Measurements from ENCODE around the gene TMEM185B. TPM values are rescaled to one million over a fixed set of nuclear protein-coding genes. Genes with fewer than 3 reads are reported as not detected.

Gene TMEM185B
- total and polyA plus RNA-seq, 3 experiments from 2014 or later: 22.9 to 33.5 (median 32.3) TPM

GRCh38 chr2:120209427-120210269 is 13.6 kb downstream of the TMEM185B start:
- POLR2A ChIA-PET: no interaction called here
- H3K9me3 Mint-ChIP-seq: no peaks in the 10 kb centered on the region
- no peaks in the 10 kb centered on the region for H3K36me3 ChIP-seq (ENCODE audit: insufficient read depth, low read length)
- peak overlapping the region in 7 of 8 donors; percentile 43 to 77 (median 64) for H3K27ac Mint-ChIP-seq
- DNase-seq: no peak
- no peaks in the 10 kb centered on the region for H3K9me3 ChIP-seq (ENCODE audit: low read length)
- H3K36me3 Mint-ChIP-seq: no peaks in the 10 kb centered on the region
- H3K27ac ChIP-seq (ENCODE audit: low read depth, low read length): no peak overlapping the region
- H3K4me3 Mint-ChIP-seq: peak overlapping the region in 5 of 7 donors; percentile 3 to 79 (median 33)
- no peak overlapping the region for H3K4me3 ChIP-seq (ENCODE audit: low read length)
- no peaks in the 10 kb centered on the region for H3K27me3 Mint-ChIP-seq
- H3K4me1 ChIP-seq (ENCODE audit: insufficient read depth, low read length): peaks cover 11% of the 10 kb centered on the region
- H3K27me3 ChIP-seq (ENCODE audit: insufficient read depth, low read length, poor library complexity, severe bottlenecking): no peaks in the 10 kb centered on the region
- H3K4me1 Mint-ChIP-seq: peaks cover 0 to 11% (median 0%) of the 10 kb centered on the region in 3 donors
- CTCF ChIA-PET: interaction anchor here (1.1 to 1.5 kb wide), 3 partner anchors 25 to 103 kb away, joined by 3 to 7 read pairs (median 4); no protein-coding TSS in a partner anchor

GRCh38 chr2:120208381-120209353 is 14.5 kb downstream of the TMEM185B start:
- no peaks in the 10 kb centered on the region for H3K9me3 ChIP-seq (ENCODE audit: low read length)
- H3K4me1 ChIP-seq (ENCODE audit: insufficient read depth, low read length): peaks cover 11% of the 10 kb centered on the region
- no peaks in the 10 kb centered on the region for H3K36me3 ChIP-seq (ENCODE audit: insufficient read depth, low read length)
- H3K27me3 Mint-ChIP-seq: no peaks in the 10 kb centered on the region
- H3K4me1 Mint-ChIP-seq: peaks cover 0 to 11% (median 0%) of the 10 kb centered on the region in 3 donors
- ChIA-PET POLR2A (no interaction called here), CTCF (interaction anchor here (1.2 to 1.6 kb wide), 2 partner anchors 100 to 105 kb away, joined by 3 to 7 read pairs; no protein-coding TSS in a partner anchor)
- H3K27me3 ChIP-seq (ENCODE audit: insufficient read depth, low read length, poor library complexity, severe bottlenecking): no peaks in the 10 kb centered on the region
- H3K4me3 ChIP-seq (ENCODE audit: low read length): no peak overlapping the region
- no peak overlapping the region for H3K27ac ChIP-seq (ENCODE audit: low read depth, low read length)
- H3K9me3 Mint-ChIP-seq: no peaks in the 10 kb centered on the region
- DNase-seq: no peak
- H3K4me3 Mint-ChIP-seq: no peak overlapping the region
- no peaks in the 10 kb centered on the region for H3K36me3 Mint-ChIP-seq
- peak overlapping the region in 3 of 8 donors; percentile 38 to 67 (median 58) for H3K27ac Mint-ChIP-seq

GRCh38 chr2:120206022-120206581 is 17.1 kb downstream of the TMEM185B start:
- Histone ChIP-seq H3K27ac (ENCODE audit: low read depth, low read length) (no peak overlapping the region), H3K36me3 (ENCODE audit: insufficient read depth, low read length) (no peaks in the 10 kb centered on the region), H3K27me3 (ENCODE audit: insufficient read depth, low read length, poor library complexity, severe bottlenecking) (no peaks in the 10 kb centered on the region), H3K9me3 (ENCODE audit: low read length) (no peaks in the 10 kb centered on the region), H3K4me1 (ENCODE audit: insufficient read depth, low read length) (peaks cover 11% of the 10 kb centered on the region), H3K4me3 (ENCODE audit: low read length) (no peak overlapping the region)
- ChIA-PET CTCF (interaction anchor here (0.6 to 1.2 kb wide), 2 partner anchors 11 to 108 kb away, joined by 3 to 7 read pairs; no protein-coding TSS in a partner anchor), POLR2A (no interaction called here)
- Mint-ChIP-seq H3K27me3 (no peaks in the 10 kb centered on the region), H3K4me1 (peaks cover 0 to 11% (median 0%) of the 10 kb centered on the region in 3 donors), H3K4me3 (no peak overlapping the region), H3K36me3 (no peaks in the 10 kb centered on the region), H3K27ac (peak overlapping the region in 1 of 8 donors; percentile 68), H3K9me3 (no peaks in the 10 kb centered on the region)
- DNase-seq: no peak

DNA sequence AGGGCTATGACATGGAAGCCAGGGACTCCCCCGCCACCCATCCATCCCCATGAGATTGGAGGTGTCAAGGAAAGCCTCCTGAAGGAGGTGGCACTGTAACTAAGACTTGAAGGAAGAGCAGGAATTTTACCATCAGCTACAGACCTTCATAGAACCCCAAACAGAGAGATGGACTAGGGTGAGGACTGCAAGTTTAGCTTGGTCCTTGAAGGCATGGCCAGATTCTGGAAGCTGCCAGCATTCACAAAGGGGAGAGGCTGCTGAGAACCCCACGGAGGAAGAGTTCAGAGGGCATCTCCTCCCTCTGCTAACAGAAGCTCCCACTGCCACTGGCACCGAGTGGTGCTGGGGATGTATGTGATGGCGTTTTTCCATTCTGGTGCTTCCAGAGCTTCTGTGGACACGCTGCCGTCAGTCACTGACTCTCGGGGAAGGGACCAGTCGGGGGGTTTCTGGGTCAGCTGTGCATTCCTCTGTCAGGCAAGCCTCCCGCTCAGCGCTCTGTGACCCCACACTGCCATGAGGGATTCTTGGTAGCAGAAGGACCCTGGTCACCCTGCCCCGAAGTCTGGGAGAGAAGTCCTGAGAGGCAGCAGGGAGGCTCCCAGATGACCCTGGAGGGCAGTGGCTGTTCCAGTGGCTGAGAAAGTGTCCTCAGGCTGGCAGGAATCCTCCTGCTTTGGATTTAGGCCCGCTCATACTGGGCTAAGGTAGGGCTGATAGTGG is 18.1 kb downstream of the TMEM185B start:
- Histone ChIP-seq H3K36me3 (ENCODE audit: insufficient read depth, low read length) (no peaks in the 10 kb centered on the region), H3K27ac (ENCODE audit: low read depth, low read length) (no peak overlapping the region), H3K4me1 (ENCODE audit: insufficient read depth, low read length) (peaks cover 4% of the 10 kb centered on the region), H3K9me3 (ENCODE audit: low read length) (no peaks in the 10 kb centered on the region), H3K4me3 (ENCODE audit: low read length) (no peak overlapping the region), H3K27me3 (ENCODE audit: insufficient read depth, low read length, poor library complexity, severe bottlenecking) (no peaks in the 10 kb centered on the region)
- Mint-ChIP-seq H3K36me3 (peaks cover 0 to 2% (median 0%) of the 10 kb centered on the region in 3 donors), H3K4me3 (no peak overlapping the region), H3K9me3 (no peaks in the 10 kb centered on the region), H3K27me3 (no peaks in the 10 kb centered on the region), H3K4me1 (peaks cover 0 to 8% (median 0%) of the 10 kb centered on the region in 3 donors), H3K27ac (peak overlapping the region in 1 of 8 donors; percentile 13)
- ChIA-PET CTCF (no interaction called here), POLR2A (no interaction called here)
- no peak for DNase-seq

GRCh38 chr2:120204417-120204816 is 18.8 kb downstream of the TMEM185B start:
- peaks cover 0 to 2% (median 0%) of the 10 kb centered on the region in 3 donors for H3K4me1 Mint-ChIP-seq
- no peak overlapping the region for H3K4me3 ChIP-seq (ENCODE audit: low read length)
- H3K27me3 Mint-ChIP-seq: no peaks in the 10 kb centered on the region
- H3K27ac Mint-ChIP-seq: peak overlapping the region in 1 of 8 donors; percentile 64
- H3K27me3 ChIP-seq (ENCODE audit: insufficient read depth, low read length, poor library complexity, severe bottlenecking): no peaks in the 10 kb centered on the region
- ChIA-PET CTCF (no interaction called here), POLR2A (no interaction called here)
- H3K4me3 Mint-ChIP-seq: no peak overlapping the region
- no peaks in the 10 kb centered on the region for H3K4me1 ChIP-seq (ENCODE audit: insufficient read depth, low read length)
- no peaks in the 10 kb centered on the region for H3K9me3 Mint-ChIP-seq
- no peaks in the 10 kb centered on the region for H3K36me3 ChIP-seq (ENCODE audit: insufficient read depth, low read length)
- peaks cover 0 to 4% (median 0%) of the 10 kb centered on the region in 3 donors for H3K36me3 Mint-ChIP-seq
- DNase-seq: no peak
- H3K27ac ChIP-seq (ENCODE audit: low read depth, low read length): no peak overlapping the region
- H3K9me3 ChIP-seq (ENCODE audit: low read length): no peaks in the 10 kb centered on the region

GRCh38 chr2:120204022-120204405 is 19.2 kb downstream of the TMEM185B start:
- no peaks in the 10 kb centered on the region for H3K36me3 ChIP-seq (ENCODE audit: insufficient read depth, low read length)
- H3K9me3 Mint-ChIP-seq: no peaks in the 10 kb centered on the region
- no peaks in the 10 kb centered on the region for H3K4me1 ChIP-seq (ENCODE audit: insufficient read depth, low read length)
- no peak overlapping the region for H3K4me3 Mint-ChIP-seq
- peaks cover 0 to 4% (median 0%) of the 10 kb centered on the region in 3 donors for H3K36me3 Mint-ChIP-seq
- H3K9me3 ChIP-seq (ENCODE audit: low read length): no peaks in the 10 kb centered on the region
- H3K27me3 ChIP-seq (ENCODE audit: insufficient read depth, low read length, poor library complexity, severe bottlenecking): no peaks in the 10 kb centered on the region
- H3K4me1 Mint-ChIP-seq: no peaks in the 10 kb centered on the region
- DNase-seq: no peak
- no peaks in the 10 kb centered on the region for H3K27me3 Mint-ChIP-seq
- H3K27ac Mint-ChIP-seq: no peak overlapping the region
- ChIA-PET CTCF (no interaction called here), POLR2A (no interaction called here)
- no peak overlapping the region for H3K4me3 ChIP-seq (ENCODE audit: low read length)
- H3K27ac ChIP-seq (ENCODE audit: low read depth, low read length): no peak overlapping the region

DNA sequence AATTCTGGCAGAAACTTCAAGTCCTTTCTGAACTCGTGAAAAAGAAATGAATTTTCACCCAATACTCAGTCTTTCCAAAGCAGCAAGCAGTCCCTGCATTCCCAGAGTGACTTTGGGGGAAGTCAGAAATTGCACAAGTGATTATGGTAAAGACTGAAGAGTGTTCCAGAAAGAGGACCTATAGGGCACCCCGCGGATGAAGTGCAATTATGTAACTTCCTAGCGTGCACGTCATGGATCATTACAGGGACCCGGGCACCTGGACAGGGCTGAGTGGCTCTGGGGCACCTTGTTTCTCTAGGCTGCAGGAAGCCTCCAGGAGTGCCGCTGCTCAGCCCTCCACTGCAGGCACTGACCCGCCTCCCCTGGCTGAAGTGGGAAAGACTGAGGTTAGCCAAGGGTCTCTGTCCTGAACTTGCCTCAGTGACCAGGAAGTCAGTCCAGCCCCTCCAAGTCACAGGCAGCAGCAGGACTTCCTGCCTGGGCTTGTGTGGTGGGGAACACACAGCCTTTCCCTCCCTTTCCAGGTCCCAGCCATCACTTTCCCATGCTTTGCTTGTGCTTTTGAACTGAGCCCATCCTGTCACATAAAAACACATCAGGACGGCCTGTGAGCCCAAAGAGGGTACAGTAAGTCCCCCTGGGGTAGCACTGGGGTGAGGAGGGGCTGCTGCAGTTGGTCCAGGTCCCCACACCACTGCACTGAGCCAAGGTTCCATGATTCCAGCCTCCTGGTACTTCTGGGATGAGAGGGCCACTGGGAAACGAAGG is 19.8 kb downstream of the TMEM185B start:
- POLR2A ChIA-PET: no interaction called here

More for the DNA sequence above, 19.8 kb downstream of the TMEM185B start:
- peaks cover 0 to 7% (median 0%) of the 10 kb centered on the region in 3 donors for H3K36me3 Mint-ChIP-seq
- H3K4me3 ChIP-seq (ENCODE audit: low read length): no peak overlapping the region
- peak overlapping the region in 1 of 8 donors; percentile 15 for H3K27ac Mint-ChIP-seq
- no peak for DNase-seq
- no peak overlapping the region for H3K4me3 Mint-ChIP-seq
- H3K4me1 Mint-ChIP-seq: no peaks in the 10 kb centered on the region
- H3K27me3 Mint-ChIP-seq: no peaks in the 10 kb centered on the region
- H3K36me3 ChIP-seq (ENCODE audit: insufficient read depth, low read length): no peaks in the 10 kb centered on the region
- no peaks in the 10 kb centered on the region for H3K9me3 ChIP-seq (ENCODE audit: low read length)
- no peak overlapping the region for H3K27ac ChIP-seq (ENCODE audit: low read depth, low read length)
- CTCF ChIA-PET: interaction anchor here (1.4 kb wide), 1 partner anchor 11 kb away, joined by 4 read pairs; no protein-coding TSS in a partner anchor
- H3K9me3 Mint-ChIP-seq: peaks cover 0 to 3% (median 2%) of the 10 kb centered on the region in 5 donors
- H3K27me3 ChIP-seq (ENCODE audit: insufficient read depth, low read length, poor library complexity, severe bottlenecking): no peaks in the 10 kb centered on the region
- H3K4me1 ChIP-seq (ENCODE audit: insufficient read depth, low read length): no peaks in the 10 kb centered on the region

Measured in CD8-positive, alpha-beta memory T cell (primary cell).